Aorta (tissue), 5 donors: ENCODE measurements around the gene SLC5A10. TPM values are rescaled to one million over a fixed set of nuclear protein-coding genes. Genes with fewer than 3 reads are reported as not detected.
A peak's percentile ranks its signal among the peaks of the same experiment; 100 is the strongest.

Experiments
- ATAC-seq: fragments of 200-7000 bp; cut with Tn5 transposase; one replicate; pipeline ENCODE4 v1.9.1; 2022; ENCODE audit warnings: moderate library complexity; ENCODE audit not compliant: low FRiP score
- DNase-seq, 2 donors: peaks; one replicate each; pipeline ENCODE4 v3.0.0-alpha.2; 2020
- H3K27ac ChIP-seq, 2 donors: one replicate each; pipeline ENCODE4 v1.5.1; 2013; ENCODE audit warnings: low read length in 2 of 2, mild to moderate bottlenecking in 2 of 2, moderate library complexity in 2 of 2, control low read depth in 1 of 2, inconsistent platforms in 1 of 2, low read depth in 1 of 2
- H3K27me3 ChIP-seq, 2 donors: one replicate each; pipeline ENCODE4 v1.6.1; 2013; ENCODE audit warnings: control low read depth in 1 of 2, low read length in 1 of 2, mild to moderate bottlenecking in 1 of 2, moderate library complexity in 1 of 2; ENCODE audit not compliant: insufficient read depth in 2 of 2, control insufficient read depth in 1 of 2
- H3K36me3 ChIP-seq, 2 donors: one replicate each; pipeline ENCODE4 v1.6.1; 2013; ENCODE audit warnings: control low read depth in 1 of 2, low read length in 1 of 2, mild to moderate bottlenecking in 1 of 2; ENCODE audit not compliant: insufficient read depth in 2 of 2, control insufficient read depth in 1 of 2
- H3K4me1 ChIP-seq, 2 donors: one replicate each; pipeline ENCODE4 v1.6.1; 2013; ENCODE audit warnings: low read length in 2 of 2, control low read depth in 1 of 2, mild to moderate bottlenecking in 1 of 2, moderate library complexity in 1 of 2; ENCODE audit not compliant: insufficient read depth in 2 of 2, control insufficient read depth in 1 of 2
- H3K4me3 ChIP-seq, 2 donors: one replicate each; pipeline ENCODE4 v1.5.1; 2013; ENCODE audit warnings: low read length in 2 of 2, control low read depth in 1 of 2, mild to moderate bottlenecking in 1 of 2
- H3K9me3 ChIP-seq: one replicate; pipeline ENCODE4 v1.6.1; 2013; ENCODE audit warnings: mild to moderate bottlenecking, low read length; ENCODE audit not compliant: control insufficient read depth
- WGBS, 2 donors: extraction: QIAGEN DNeasy Blood & Tissue Kit; methylation state at CpG; one replicate each; pipeline ENCODE4 v1.1.7; 2013; 5-methylcytosine and 5-hydroxymethylcytosine counted together
- intact Hi-C, 2 donors: fragments of 100-400 bp; cut with DNase I; formaldehyde crosslinking; loops; one replicate each; pipeline versions ENCODE4 v1.14.2 to v1.15.0; 2022
- polyA plus RNA-seq, 2 donors: library from polyadenylated mRNA; stranded (reverse); fragments of 200-250 nt; gene quantifications; one replicate each; pipeline ENCODE4 v1.2.3, GENCODE V29; 2013
- total RNA-seq, 2 donors: library from RNA; stranded (reverse); fragmentation: NEBNext Ultra II Directional; extraction: Animal tissue kit (Norgen Biotek cat#: 25700); gene quantifications; one replicate each; pipeline ENCODE4 v1.2.1, GENCODE V29; 2021
- donor health status: healthy with polysubstance abuse.
- donor health status: Bipolar disorder and iron deficiency.
- donor health status: DM: no; HTN: no; CAD: no.
- donor health status: DM: no; HTN: no; CAD: no.
- donor health status: DM: yes; HTN: yes; CAD: no.

The SLC5A10 gene
- total and polyA plus RNA-seq, 4 donors = 0.23 TPM; not detected in 3

DNA sequence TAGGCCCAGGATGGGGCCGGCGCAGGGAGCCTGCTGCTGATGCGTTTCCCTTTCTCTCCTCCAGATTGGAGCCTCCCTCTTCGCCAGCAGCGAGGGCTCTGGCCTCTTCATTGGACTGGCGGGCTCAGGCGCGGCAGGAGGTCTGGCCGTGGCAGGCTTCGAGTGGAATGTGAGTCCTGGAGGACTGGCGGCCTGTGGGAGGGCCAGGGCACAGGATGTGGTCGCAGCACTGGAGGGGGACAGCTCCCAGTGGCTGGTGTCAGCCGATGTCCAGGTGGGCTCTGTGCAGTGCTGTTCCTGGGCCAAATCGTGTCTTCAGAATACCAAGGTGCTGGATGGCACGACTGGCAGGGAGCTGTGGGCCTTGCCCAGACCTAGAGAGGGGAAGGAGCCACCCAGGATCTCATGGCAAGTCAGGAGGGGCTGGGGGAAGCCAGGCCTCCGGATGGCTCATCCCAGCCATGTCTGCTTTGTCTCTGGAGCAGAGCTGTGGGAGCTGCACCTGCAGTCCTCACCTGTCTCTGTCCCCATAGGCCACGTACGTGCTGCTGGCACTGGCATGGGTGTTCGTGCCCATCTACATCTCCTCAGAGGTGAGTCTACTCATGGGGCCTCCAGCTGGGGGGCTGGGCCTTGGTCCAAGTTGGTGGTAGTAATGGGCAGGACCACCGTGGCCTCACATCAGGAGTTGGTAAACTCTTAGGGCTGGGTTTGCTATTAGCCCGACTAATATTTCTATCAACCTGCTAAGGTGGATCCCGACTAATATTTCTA lies 7.3 kb downstream of the SLC5A10 start:
- Histone ChIP-seq H3K4me1 (no peaks in the 10 kb centered on the region), H3K4me3 (no peak overlapping the region), H3K27ac (no peak overlapping the region), H3K36me3 (no peaks in the 10 kb centered on the region), H3K27me3 (no peaks in the 10 kb centered on the region), H3K9me3 (no peaks in the 10 kb centered on the region)
- ATAC-seq = no peak
- intact Hi-C loops = loop anchor here in 1 of 2 donors (10.0 kb wide), 1 partner anchor 66 kb away; no protein-coding TSS in a partner anchor
- 84 to 86% methylated on average over 22 of the region's 22 CpGs for WGBS, 2 donors
- peak; percentile 38 to 65 for DNase-seq

DNA sequence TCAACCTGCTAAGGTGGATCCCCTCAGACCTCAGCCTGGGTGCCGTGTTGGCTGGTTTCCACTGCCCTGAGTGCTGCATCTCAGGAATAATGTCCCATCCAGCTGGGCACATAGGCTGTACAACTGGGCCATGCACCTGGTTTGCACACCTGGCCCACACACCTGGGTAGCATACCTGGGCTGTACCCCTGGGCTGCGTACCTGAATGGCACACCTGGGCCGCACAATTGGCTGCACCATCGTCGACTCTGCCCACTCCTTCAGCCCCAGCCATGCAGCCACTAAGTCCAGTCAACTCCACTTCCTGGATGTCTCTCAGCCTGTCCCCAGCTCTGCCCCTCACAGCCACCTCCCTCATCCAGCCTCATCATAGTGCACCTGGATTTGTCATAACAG lies 7.9 kb downstream of the SLC5A10 start:
- intact Hi-C loops = loop anchor here in 1 of 2 donors (10.0 kb wide), 1 partner anchor 65 kb away; no protein-coding TSS in a partner anchor
- no peak overlapping the region for H3K27ac ChIP-seq

DNA sequence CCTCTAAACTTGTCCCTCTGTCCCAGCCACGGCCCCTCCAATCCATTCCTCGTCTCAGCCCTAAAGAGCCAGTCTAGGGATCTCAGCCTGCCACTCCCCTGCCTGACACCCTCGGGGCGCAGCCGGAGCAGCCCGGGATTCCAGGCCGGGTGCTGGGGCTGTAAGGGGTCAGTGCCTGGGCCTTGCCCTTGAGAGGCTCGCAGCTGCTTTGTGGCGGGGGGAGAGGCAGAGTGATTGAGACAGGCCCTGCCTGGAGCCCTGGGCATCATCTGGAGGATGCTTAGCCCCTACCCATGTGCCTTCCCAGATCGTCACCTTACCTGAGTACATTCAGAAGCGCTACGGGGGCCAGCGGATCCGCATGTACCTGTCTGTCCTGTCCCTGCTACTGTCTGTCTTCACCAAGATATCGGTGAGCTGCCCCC lies 8.3 kb downstream of the SLC5A10 start:
- Histone ChIP-seq H3K4me3 (no peak overlapping the region), H3K4me1 (no peaks in the 10 kb centered on the region), H3K9me3 (no peaks in the 10 kb centered on the region), H3K27ac (no peak overlapping the region), H3K27me3 (no peaks in the 10 kb centered on the region), H3K36me3 (no peaks in the 10 kb centered on the region)
- ATAC-seq (no peak), DNase-seq (peak; percentile 42 to 72)
- intact Hi-C loops = no loop called here
- WGBS, 2 donors = 85% methylated on average over 14 to 15 of the region's 15 CpGs

More for the DNA sequence above, 7.9 kb downstream of the SLC5A10 start:
- peak; percentile 43 to 61 for DNase-seq
- no peaks in the 10 kb centered on the region for H3K27me3 ChIP-seq
- no peak overlapping the region for H3K4me3 ChIP-seq
- H3K36me3 ChIP-seq = no peaks in the 10 kb centered on the region
- H3K9me3 ChIP-seq = no peaks in the 10 kb centered on the region
- no peaks in the 10 kb centered on the region for H3K4me1 ChIP-seq
- 92 to 93% methylated on average over 5 of the region's 5 CpGs for WGBS, 2 donors
- ATAC-seq = no peak

DNA sequence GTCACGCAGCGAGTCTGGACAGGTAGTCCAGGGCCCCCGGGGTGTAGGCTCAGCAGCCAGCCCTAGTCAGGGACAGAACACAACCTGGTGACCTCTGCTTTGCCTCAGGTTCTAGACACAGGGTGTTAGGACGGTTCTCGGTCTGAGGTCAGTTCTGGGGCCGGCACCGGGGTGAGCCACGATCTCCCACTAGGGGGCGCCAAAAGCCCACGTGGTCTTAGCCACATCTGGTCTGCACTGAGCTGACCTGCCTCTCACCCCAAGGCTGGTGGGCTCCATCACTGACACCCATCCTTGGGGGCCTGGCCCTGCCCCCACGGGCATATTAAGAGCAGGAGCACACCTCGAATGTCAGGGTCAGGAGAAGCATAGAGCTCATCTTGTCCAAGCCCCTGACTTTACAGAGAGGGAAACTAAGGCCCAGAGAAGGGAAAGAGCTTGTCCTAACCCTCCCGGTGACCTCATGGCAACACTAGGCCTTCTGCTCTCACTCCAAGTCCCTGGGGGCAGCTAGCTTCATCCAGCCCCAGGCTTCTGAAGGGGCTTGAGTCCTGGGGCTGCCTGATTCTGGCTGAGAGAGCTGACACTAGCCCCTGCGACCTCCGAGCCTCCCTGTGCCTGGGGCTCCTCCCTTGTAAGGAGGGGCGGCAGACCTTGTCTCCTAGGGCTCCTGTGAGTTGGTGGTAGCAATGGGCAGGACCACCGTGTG lies 9.0 kb downstream of the SLC5A10 start:
- DNase-seq = peak; percentile 86 to 95
- no peaks in the 10 kb centered on the region for H3K4me1 ChIP-seq
- no peaks in the 10 kb centered on the region for H3K36me3 ChIP-seq
- no peaks in the 10 kb centered on the region for H3K9me3 ChIP-seq
- peak; percentile 85 for ATAC-seq
- intact Hi-C loops = no loop called here
- WGBS, 2 donors = 39 to 43% methylated on average over 17 of the region's 17 CpGs
- no peak overlapping the region for H3K27ac ChIP-seq
- H3K27me3 ChIP-seq = no peaks in the 10 kb centered on the region
- H3K4me3 ChIP-seq = no peak overlapping the region

DNA sequence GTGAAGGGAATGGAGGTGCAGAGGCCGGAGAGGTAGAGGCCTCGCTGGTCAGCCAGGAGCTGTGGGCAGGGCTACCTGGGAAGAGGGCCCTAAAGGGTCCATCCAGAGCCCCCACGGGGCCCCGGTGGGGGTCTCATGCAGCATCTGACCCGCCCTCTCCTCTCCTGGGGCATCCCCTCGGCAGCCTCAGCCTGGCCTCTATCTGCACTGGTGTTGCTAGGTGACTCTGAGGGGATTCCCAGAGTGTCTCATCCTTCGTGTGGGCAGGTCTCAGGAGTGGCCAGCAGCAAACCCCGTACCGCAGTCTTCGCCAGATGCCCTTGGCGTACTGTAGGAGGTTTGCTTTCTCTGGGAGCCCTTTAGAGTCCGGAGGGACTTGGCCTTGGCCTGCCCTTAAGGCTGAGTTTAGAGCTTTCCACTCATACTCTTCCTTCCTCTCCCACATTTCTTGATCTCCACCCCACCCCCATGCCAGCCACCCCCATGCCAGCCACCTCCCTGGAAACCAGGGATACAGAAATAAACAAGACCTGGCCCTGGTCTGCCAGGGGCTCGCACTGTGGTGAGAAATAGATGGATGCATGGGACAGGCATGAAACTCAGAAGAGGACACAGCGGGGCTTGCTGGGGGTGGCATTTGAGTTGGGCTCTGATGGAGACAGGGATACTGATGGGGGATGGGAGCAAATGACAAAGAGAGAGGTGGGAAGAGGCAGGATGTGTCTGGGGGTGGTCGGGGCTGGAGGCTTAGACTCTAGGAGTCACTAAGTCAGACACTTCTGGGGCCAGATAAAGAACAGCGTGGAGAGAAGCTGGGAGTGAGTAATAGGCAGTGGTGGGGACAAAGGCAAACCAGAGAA lies 9.9 kb downstream of the SLC5A10 start:
- intact Hi-C loops = no loop called here
- Histone ChIP-seq H3K27me3 (no peaks in the 10 kb centered on the region), H3K4me1 (no peaks in the 10 kb centered on the region), H3K36me3 (no peaks in the 10 kb centered on the region), H3K9me3 (no peaks in the 10 kb centered on the region), H3K27ac (no peak overlapping the region), H3K4me3 (no peak overlapping the region)
- peak; percentile 40 to 46 for DNase-seq
- ATAC-seq = no peak
- 79 to 84% methylated on average over 16 of the region's 16 CpGs for WGBS, 2 donors

DNA sequence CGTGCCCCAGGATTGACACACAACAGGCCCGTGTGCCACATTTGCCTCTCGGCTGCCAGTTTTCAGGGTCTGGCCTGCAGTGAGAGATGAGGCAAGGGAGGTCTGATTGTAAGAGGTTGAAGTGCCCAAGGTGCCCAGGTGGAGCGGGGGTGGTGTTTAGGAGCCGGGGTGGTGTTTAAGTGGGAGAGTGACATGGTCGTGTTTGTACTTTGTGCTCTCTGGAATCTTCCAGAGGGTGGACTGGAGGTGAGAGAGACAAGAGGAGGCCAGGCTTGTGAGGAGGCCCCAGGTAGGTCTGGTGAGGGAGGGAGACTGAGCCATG lies 10.5 kb downstream of the SLC5A10 start:
- Histone ChIP-seq H3K27ac (no peak overlapping the region), H3K27me3 (no peaks in the 10 kb centered on the region), H3K9me3 (no peaks in the 10 kb centered on the region), H3K4me1 (no peaks in the 10 kb centered on the region), H3K36me3 (no peaks in the 10 kb centered on the region), H3K4me3 (no peak overlapping the region)
- intact Hi-C loops = no loop called here
- 69 to 81% methylated on average over 6 of the region's 6 CpGs for WGBS, 2 donors
- ATAC-seq = no peak
- peak; percentile 32 to 68 for DNase-seq

DNA sequence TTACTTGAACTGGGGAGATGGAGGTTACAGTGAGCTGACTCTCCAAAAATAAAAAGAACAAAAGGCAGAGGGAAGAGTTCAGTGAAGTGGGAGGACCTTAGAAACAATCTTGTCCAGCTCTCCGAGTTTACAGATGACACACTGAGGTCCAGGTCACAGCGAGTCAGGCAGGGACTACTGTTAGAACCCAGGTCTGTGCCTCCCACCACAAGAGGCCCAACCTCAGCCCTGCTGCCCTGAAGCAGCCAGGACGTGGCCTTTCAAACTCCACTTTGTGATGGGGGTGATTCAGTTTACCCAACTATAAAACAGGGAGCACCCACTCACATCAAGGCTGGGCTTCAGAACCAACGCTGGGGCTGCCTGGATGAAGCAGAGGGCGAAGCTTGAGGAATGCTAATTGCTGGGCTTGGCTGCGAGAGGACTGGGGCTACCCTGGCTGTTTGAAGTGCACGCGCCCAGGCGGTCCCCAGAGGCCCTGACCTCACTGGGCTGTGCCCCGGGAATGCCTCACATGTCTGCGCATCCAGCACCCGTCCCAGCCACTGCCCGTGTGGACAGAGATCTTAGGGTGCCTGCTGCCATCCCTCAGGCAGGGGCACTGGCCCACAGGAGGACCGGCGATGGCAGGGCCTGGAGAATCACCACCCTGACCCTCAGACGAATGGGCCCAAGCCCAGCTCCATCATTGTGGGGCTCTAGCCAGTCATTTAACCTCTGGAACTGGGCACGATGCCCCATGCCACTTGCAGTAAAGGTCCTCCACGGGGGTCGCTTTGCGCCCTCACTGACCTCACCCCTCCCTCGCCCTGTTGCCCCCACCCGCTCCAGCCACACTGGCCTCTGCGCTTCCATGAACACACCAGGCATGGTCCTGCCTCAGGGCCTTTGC lies 11.4 kb downstream of the SLC5A10 start:
- DNase-seq (peak; percentile 30 to 57), ATAC-seq (no peak)
- intact Hi-C loops = no loop called here
- Histone ChIP-seq H3K27ac (no peak overlapping the region), H3K36me3 (no peaks in the 10 kb centered on the region), H3K27me3 (no peaks in the 10 kb centered on the region), H3K9me3 (no peaks in the 10 kb centered on the region), H3K4me3 (no peak overlapping the region), H3K4me1 (no peaks in the 10 kb centered on the region)
- 88 to 90% methylated on average over 23 of the region's 23 CpGs for WGBS, 2 donors

DNA sequence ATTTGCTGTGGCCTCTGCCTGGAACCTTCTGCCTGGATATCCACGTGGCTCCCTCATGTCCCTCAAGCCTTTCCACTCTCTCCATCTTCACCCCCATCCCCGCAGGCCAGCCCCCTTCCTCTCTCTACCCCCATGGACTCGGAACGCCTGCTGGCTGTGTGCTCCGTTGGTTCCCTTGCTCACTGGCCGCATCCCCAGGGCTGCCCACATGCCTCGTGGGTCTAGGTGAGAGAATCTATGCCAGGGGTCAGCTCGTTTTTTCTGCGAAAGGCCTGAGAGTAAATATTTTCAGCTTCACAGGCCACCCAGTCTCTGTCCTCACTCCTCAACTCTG lies 12.0 kb downstream of the SLC5A10 start:
- Histone ChIP-seq H3K4me1 (no peaks in the 10 kb centered on the region), H3K27me3 (no peaks in the 10 kb centered on the region), H3K4me3 (no peak overlapping the region), H3K9me3 (no peaks in the 10 kb centered on the region), H3K27ac (no peak overlapping the region), H3K36me3 (no peaks in the 10 kb centered on the region)
- intact Hi-C loops = no loop called here
- no peak for ATAC-seq
- DNase-seq = peak in 1 of 2 donors; percentile 67
- WGBS, 2 donors = 89 to 92% methylated on average over 9 of the region's 9 CpGs
